Neuronal stem cell (in vitro differentiated cells): Measurements from ENCODE around the gene ARHGAP1.

ENCODE experiments used
- DNase-seq: peaks from one replicate; pipeline ENCODE4 v3.0.0-alpha.2; 2013; ENCODE audit warnings: low spot score
- H2AFZ ChIP-seq: one replicate; pipeline ENCODE4 v1.6.1; 2013; ENCODE audit warnings: mild to moderate bottlenecking, low read length, inconsistent platforms
- H2AK5ac ChIP-seq: 2 replicates; pipeline ENCODE4 v1.6.1; 2013; ENCODE audit warnings: low read depth, mild to moderate bottlenecking, inconsistent platforms, low read length, moderate library complexity, mixed read lengths
- H2BK120ac ChIP-seq: 2 replicates; pipeline ENCODE4 v1.6.1; 2013; ENCODE audit warnings: low read depth, mild to moderate bottlenecking, inconsistent platforms, low read length, moderate library complexity, mixed read lengths
- H2BK12ac ChIP-seq: one replicate; pipeline ENCODE4 v1.6.1; 2013; ENCODE audit warnings: low read length, inconsistent platforms
- H2BK15ac ChIP-seq: 2 replicates; pipeline ENCODE4 v1.6.1; 2013; ENCODE audit warnings: mild to moderate bottlenecking, low read length, inconsistent platforms, mixed read lengths
- H2BK5ac ChIP-seq: one replicate; pipeline ENCODE4 v1.6.1; 2013; ENCODE audit warnings: inconsistent platforms, mild to moderate bottlenecking, low read length, moderate library complexity
- H3K14ac ChIP-seq: one replicate; pipeline ENCODE4 v1.6.1; 2013; ENCODE audit warnings: low read length, inconsistent platforms
- H3K18ac ChIP-seq: 2 replicates; pipeline ENCODE4 v1.6.1; 2013; ENCODE audit warnings: low read length, inconsistent platforms
- H3K23ac ChIP-seq: 2 replicates; pipeline ENCODE4 v1.6.1; 2013; ENCODE audit warnings: low read depth, mild to moderate bottlenecking, mixed read lengths, low read length, inconsistent platforms; ENCODE audit not compliant: poor library complexity
- H3K27ac ChIP-seq: replicated peaks from 3 replicates; pipeline ENCODE4 v1.5.1; 2013; ENCODE audit warnings: low read length, inconsistent platforms
- H3K27me3 ChIP-seq, 3 experiments: 2 replicates each; pipeline ENCODE4 v1.6.1; 2013; ENCODE audit warnings: low read length in 3 of 3, mild to moderate bottlenecking in 2 of 3, inconsistent platforms in 1 of 3, low read depth in 1 of 3, mixed read lengths in 1 of 3, moderate library complexity in 1 of 3; ENCODE audit not compliant: control insufficient read depth in 3 of 3, insufficient read depth in 3 of 3
- H3K36me3 ChIP-seq, 2 donors: replicated peaks in 1 of 2; 2 replicates each; pipeline ENCODE4 v1.6.1; 2013; ENCODE audit warnings: low read length in 2 of 2; ENCODE audit not compliant: control insufficient read depth in 2 of 2, insufficient read depth in 2 of 2
- H3K4ac ChIP-seq: 2 replicates; pipeline ENCODE4 v1.6.1; 2013; ENCODE audit warnings: inconsistent platforms, mild to moderate bottlenecking, low read length, moderate library complexity
- H3K4me1 ChIP-seq, 2 donors: 1 replicate in 1 of 2; 2 replicates in 1 of 2; pipeline ENCODE4 v1.6.1; 2013; ENCODE audit warnings: low read length in 2 of 2, low read depth in 1 of 2; ENCODE audit not compliant: control insufficient read depth in 2 of 2, insufficient read depth in 1 of 2
- H3K4me2 ChIP-seq: one replicate; pipeline ENCODE4 v1.6.1; 2013; ENCODE audit warnings: mild to moderate bottlenecking, low read length, inconsistent platforms; ENCODE audit not compliant: insufficient read depth, poor library complexity, severe bottlenecking
- H3K4me3 ChIP-seq, 2 donors: 2 replicates each; pipeline ENCODE4 v1.5.1; 2013; ENCODE audit warnings: low read length in 2 of 2, mild to moderate bottlenecking in 2 of 2, inconsistent platforms in 1 of 2, moderate library complexity in 1 of 2
- H3K79me1 ChIP-seq: one replicate; pipeline ENCODE4 v1.6.1; 2013; ENCODE audit warnings: low read depth, mild to moderate bottlenecking, inconsistent platforms, low read length, moderate library complexity
- H3K9ac ChIP-seq: one replicate; pipeline ENCODE4 v1.6.1; 2013; ENCODE audit warnings: mild to moderate bottlenecking, low read depth, low read length, inconsistent platforms; ENCODE audit not compliant: poor library complexity
- H3K9me3 ChIP-seq, 2 donors: replicated peaks in 1 of 2; 2 replicates each; pipeline versions ENCODE3 to v1.6.1; 2013; ENCODE audit warnings: low read length in 2 of 2, mild to moderate bottlenecking in 2 of 2, inconsistent platforms in 1 of 2, low read depth in 1 of 2, mixed read lengths in 1 of 2, moderate library complexity in 1 of 2; ENCODE audit not compliant: control insufficient read depth in 2 of 2, insufficient read depth in 1 of 2
- H4K8ac ChIP-seq: one replicate; pipeline ENCODE4 v1.6.1; 2013; ENCODE audit warnings: low read depth, mild to moderate bottlenecking, inconsistent platforms, low read length, moderate library complexity
- H4K91ac ChIP-seq: one replicate; pipeline ENCODE4 v1.6.1; 2013; ENCODE audit warnings: low read length, low read depth, mild to moderate bottlenecking, inconsistent platforms; ENCODE audit not compliant: poor library complexity
- WGBS, 2 donors: extraction: QIAGEN DNeasy Blood & Tissue Kit; methylation state at CpG; one replicate each; pipeline ENCODE4 v1.1.7; 2013; ENCODE audit warnings: missing lambda C conversion rate in 2 of 2, mixed read lengths in 1 of 2; ENCODE audit not compliant: insufficient read length in 2 of 2, insufficient replicate concordance in 1 of 2; ENCODE audit errors: extremely low coverage in 2 of 2; 5-methylcytosine and 5-hydroxymethylcytosine counted together

Gene ARHGAP1

DNA sequence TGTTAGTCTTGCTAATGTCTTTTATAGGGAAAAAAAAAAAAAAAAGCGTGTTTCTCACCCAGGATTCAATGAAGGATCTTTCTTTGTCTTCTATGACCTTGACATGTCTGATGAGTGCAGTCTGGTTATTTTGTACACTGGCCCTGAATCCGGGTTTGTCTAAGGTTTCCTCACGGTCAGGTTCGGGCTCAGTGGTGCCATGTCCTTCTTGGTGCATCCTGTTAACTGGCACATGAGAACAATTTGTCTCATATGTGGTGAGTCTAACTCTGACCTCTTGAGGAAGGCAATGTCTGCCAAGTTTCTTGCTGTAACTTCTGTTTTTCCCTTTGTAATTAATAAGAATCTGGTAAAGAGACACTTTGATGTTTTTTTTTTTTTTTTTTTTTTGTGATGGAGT is 31.1 kb upstream of the ARHGAP1 start:
- Histone ChIP-seq H4K91ac (no peak overlapping the region), H2BK120ac (no peak overlapping the region), H3K4me3 (no peak overlapping the region), H2AK5ac (no peak overlapping the region), H3K27me3 (no peaks in the 10 kb centered on the region), H2BK5ac (no peak overlapping the region), H3K23ac (no peak overlapping the region), H3K18ac (no peak overlapping the region), H3K9me3 (no peaks in the 10 kb centered on the region), H3K79me1 (no peaks in the 10 kb centered on the region), H4K8ac (no peak overlapping the region), H3K4me2 (no peak overlapping the region), H3K14ac (no peak overlapping the region), H3K36me3 (no peaks in the 10 kb centered on the region), H2BK15ac (no peak overlapping the region), H2AFZ (no peak overlapping the region), H3K4ac (no peak overlapping the region), H3K4me1 (no peaks in the 10 kb centered on the region), H3K9ac (no peak overlapping the region), H3K27ac (no peak overlapping the region), H2BK12ac (no peak overlapping the region)
- WGBS, 2 donors: no CpG with 5 or more reads among the region's 4 CpGs
- no peak for DNase-seq

DNA sequence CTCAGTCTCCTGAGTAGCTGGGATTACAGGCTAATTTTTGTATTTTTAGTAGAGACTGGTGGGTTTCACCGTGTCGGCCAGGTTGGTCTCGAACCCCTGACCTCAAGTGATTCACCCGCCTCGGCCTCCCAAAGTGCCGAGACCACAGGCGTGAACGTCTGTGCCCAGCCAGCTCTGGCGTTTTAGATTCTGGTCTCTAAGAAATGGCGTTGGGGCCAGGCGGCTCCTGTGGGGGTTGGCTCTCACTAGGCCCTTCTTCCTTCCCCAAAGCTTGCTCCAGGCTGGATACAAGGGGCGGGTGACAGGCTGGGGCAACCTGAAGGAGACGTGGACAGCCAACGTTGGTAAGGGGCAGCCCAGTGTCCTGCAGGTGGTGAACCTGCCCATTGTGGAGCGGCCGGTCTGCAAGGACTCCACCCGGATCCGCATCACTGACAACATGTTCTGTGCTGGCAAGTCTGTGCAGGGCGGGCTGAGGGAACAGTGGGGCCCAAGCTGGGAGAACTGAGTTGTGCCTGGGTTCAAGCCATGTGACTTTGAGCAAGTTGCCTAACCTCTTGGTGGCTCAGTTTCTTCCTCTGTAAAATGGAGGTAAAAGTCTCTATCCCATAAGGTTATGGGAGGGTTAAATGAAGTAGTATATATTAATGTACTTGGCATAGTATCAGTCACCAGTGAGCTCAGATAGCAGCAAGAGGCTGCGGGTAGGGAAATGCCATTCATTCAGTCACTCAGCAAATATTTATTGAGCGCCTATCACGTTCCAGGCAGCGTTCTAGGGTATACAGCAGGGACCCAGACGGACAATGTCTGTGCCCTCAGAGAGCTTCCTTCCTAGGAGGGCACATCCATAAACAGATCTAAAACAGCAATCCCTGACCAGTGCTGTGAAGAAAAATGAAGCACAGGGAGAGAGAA is 28.9 kb upstream of the ARHGAP1 start:
- H2BK5ac ChIP-seq: no peak overlapping the region
- WGBS, 2 donors: no CpG with 5 or more reads among the region's 24 CpGs
- H3K23ac ChIP-seq: peak overlapping the region; percentile 67
- no peak overlapping the region for H4K8ac ChIP-seq
- no peak for DNase-seq
- peak overlapping the region; percentile 64 for H2BK120ac ChIP-seq
- peak overlapping the region; percentile 9 for H3K18ac ChIP-seq
- H4K91ac ChIP-seq: no peak overlapping the region
- H3K4me3 ChIP-seq: no peak overlapping the region
- no peaks in the 10 kb centered on the region for H3K9me3 ChIP-seq
- peaks cover under 1 to 1% of the 10 kb centered on the region in 2 donors for H3K4me1 ChIP-seq
- H2AFZ ChIP-seq: peak overlapping the region; percentile 11
- no peaks in the 10 kb centered on the region for H3K36me3 ChIP-seq
- no peak overlapping the region for H3K4ac ChIP-seq
- H3K27me3 ChIP-seq: no peaks in the 10 kb centered on the region
- H3K14ac ChIP-seq: no peak overlapping the region
- H3K79me1 ChIP-seq: no peaks in the 10 kb centered on the region
- no peak overlapping the region for H3K4me2 ChIP-seq
- H2AK5ac ChIP-seq: peak overlapping the region; percentile 27
- H2BK15ac ChIP-seq: no peak overlapping the region
- H3K27ac ChIP-seq: no peak overlapping the region
- H2BK12ac ChIP-seq: no peak overlapping the region
- H3K9ac ChIP-seq: no peak overlapping the region

- Histone ChIP-seq H4K8ac (no peak overlapping the region), H3K14ac (no peak overlapping the region), H3K36me3 (no peaks in the 10 kb centered on the region), H3K27me3 (no peaks in the 10 kb centered on the region), H2BK12ac (no peak overlapping the region), H3K9me3 (no peaks in the 10 kb centered on the region), H2BK15ac (no peak overlapping the region), H3K27ac (no peak overlapping the region), H2BK120ac (no peak overlapping the region), H4K91ac (no peak overlapping the region), H3K9ac (no peak overlapping the region), H2BK5ac (peak overlapping the region; percentile 24), H2AK5ac (no peak overlapping the region), H3K4me3 (no peak overlapping the region), H2AFZ (peak overlapping the region; percentile 38), H3K79me1 (no peaks in the 10 kb centered on the region), H3K4me2 (no peak overlapping the region), H3K23ac (no peak overlapping the region), H3K18ac (no peak overlapping the region), H3K4ac (no peak overlapping the region), H3K4me1 (peaks cover 2 to 4% of the 10 kb centered on the region in 2 donors)
- DNase-seq: no peak
- no CpG with 5 or more reads among the region's 9 CpGs for WGBS, 2 donors
Observed at GRCh38 chr11:46728659-46729040, 28.2 kb upstream of the ARHGAP1 start.

DNA sequence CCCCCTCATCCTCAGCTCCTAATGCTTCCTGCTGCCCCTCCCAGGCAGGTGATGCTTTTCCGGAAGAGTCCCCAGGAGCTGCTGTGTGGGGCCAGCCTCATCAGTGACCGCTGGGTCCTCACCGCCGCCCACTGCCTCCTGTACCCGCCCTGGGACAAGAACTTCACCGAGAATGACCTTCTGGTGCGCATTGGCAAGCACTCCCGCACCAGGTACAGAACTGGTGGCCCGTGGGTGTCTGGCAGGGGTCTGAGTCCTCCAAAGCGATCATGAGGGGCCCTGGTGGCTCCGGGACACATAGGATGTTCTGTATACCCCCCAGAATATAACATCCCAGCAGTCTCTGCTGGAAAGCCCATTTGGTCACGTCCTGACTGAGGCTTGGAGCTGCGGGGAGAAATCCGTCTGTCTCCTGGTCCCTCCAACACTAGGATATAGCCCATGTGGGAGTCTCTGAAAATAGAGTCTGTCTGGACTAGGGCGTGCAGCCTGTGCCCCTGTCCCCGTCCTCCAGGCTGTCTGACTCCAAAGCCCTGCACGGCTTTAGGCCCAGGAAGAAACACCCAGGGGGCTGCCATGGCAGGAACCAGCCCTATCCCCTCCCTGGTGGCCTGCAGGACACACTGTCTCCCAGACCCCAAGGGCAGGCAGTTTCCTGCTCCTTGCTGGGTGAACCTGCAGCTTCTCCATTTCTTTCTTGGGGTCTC is 27.7 kb upstream of the ARHGAP1 start:
- H2AFZ ChIP-seq: peak overlapping the region; percentile 38
- H3K4me1 ChIP-seq: peaks cover 2 to 4% of the 10 kb centered on the region in 2 donors
- no peak overlapping the region for H3K27ac ChIP-seq
- H3K23ac ChIP-seq: no peak overlapping the region
- H3K14ac ChIP-seq: peak overlapping the region; percentile 21
- no peak overlapping the region for H3K9ac ChIP-seq
- H3K79me1 ChIP-seq: no peaks in the 10 kb centered on the region
- no peak overlapping the region for H2BK15ac ChIP-seq
- no peak overlapping the region for H4K8ac ChIP-seq
- no peak for DNase-seq
- H2AK5ac ChIP-seq: no peak overlapping the region
- no peaks in the 10 kb centered on the region for H3K27me3 ChIP-seq
- no peak overlapping the region for H2BK120ac ChIP-seq
- H3K4me3 ChIP-seq: no peak overlapping the region
- H2BK12ac ChIP-seq: no peak overlapping the region
- H3K4ac ChIP-seq: no peak overlapping the region
- WGBS, 2 donors: no CpG with 5 or more reads among the region's 17 CpGs
- no peaks in the 10 kb centered on the region for H3K9me3 ChIP-seq
- H3K4me2 ChIP-seq: no peak overlapping the region
- no peaks in the 10 kb centered on the region for H3K36me3 ChIP-seq
- peak overlapping the region; percentile 24 for H2BK5ac ChIP-seq
- H3K18ac ChIP-seq: no peak overlapping the region
- no peak overlapping the region for H4K91ac ChIP-seq
